Measurements from ENCODE around the gene PDSS2.

GRCh38 chr6:107342144-107342543 lies 117.2 kb downstream of the PDSS2 start:
- TF ChIP-seq CTCF (IDR thresholded peaks at IDR 0.05; ENCODE audit: low read depth, low read length, poor library complexity, severe bottlenecking) (no peak), EZH2phosphoT487 (IDR thresholded peaks at IDR 0.05; ENCODE audit: borderline replicate concordance, low read length) (no peak)

All from DOHH2 (cell line).